GM19023 (cell line): ENCODE measurements around the gene TTC39A.

ENCODE experiments used
- ATAC-seq: cut with Tn5 transposase; IDR thresholded peaks from one replicate; pipeline ENCODE4 v1.9.1; 2021; ENCODE audit warnings: mild to moderate bottlenecking, moderate library complexity; ENCODE audit not compliant: unreplicated experiment

TTC39A gene

DNA sequence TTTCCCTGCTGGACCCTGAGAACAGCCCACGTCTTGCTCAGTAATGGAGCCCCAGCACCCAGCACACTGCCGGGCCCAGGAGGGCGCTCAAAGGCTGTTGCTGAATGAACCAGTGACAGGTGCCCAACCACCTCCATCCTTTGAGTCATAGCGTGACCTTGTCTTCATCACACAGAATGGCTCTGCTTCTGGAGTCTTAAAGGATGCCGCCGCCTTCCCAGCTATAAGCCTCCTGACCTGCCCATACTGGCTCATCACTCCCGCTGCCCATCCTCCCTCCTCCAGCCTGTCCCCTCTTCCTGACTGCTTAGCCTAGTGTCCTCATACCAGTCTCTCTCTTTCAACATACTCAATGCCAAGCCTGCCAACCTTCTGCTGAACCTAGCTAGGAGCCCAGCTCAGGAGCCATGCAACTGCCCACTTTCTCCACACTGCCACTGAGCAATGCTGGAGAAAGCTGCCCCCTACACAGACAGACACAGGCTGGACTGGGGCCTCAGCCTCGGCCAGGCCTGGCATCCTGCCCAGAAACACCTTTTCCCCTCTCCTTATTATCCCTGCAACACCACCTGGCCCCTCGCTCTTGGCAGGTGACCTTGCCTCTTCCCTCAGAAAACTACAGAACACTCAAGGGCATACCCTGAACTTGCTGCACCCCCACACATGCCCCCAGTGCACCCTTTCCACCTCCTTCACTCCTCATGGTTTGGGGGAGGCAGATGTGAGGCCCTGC, 14.1 kb downstream of the TTC39A start:
- ATAC-seq: no peak

DNA sequence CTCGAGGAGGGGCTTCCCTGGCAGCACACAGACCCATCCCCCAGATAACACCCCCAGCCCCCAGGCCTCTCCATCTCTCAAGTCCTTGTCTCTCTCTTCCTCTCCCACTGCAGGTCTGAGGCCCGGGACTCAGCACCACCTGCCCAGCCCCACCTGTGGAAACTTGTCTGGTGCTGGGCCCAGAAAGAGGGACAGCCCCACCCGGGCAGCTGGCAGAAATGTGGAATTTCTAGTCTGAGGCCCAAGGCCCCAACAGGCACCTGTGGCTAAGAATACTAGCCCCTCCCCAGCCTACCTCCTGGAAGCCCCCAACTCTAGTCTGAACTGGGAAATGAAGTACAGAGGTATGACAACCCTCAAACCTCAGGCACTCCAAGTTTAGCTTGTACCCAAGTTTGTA, 15.4 kb downstream of the TTC39A start:
- no peak for ATAC-seq

DNA sequence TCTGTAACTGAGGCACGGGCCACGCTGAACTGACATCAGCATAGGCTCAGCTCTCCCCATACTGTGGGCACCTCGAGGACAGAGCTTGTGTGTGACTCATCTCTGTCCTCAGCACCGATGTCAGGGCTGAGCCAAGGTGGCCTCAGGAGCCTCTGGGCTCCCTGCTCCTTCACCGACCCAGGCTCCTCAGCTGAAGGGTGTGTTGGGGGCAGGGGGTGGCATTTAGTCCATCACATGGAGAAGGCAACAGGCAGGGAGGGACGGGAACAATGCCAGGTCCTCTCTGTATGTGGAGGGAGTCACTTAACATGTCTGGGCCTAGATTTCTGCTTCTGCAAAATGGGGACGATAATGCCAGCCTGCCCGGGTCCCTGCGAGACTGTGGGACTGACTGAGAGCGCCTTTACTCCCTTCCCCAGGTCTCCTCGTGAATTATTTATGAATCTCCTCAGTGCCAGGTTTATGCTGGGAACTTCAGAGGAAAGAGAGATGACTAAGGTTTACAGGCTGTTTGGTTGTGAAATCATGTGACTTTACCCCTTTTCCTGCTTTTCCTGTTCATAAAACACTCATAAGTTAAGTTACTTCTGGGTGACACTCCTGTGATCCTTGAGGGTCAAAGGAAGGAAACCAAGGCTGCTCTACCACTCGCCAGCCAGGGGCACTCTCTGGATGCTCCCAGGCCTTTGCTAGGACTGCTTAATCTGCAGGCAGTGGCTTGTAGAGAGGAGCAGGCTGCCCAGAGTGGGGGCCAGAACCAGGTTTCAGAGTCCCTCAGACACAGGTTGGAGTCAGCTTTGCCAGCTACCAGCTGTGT, 16.2 kb downstream of the TTC39A start:
- ATAC-seq: no peak

DNA sequence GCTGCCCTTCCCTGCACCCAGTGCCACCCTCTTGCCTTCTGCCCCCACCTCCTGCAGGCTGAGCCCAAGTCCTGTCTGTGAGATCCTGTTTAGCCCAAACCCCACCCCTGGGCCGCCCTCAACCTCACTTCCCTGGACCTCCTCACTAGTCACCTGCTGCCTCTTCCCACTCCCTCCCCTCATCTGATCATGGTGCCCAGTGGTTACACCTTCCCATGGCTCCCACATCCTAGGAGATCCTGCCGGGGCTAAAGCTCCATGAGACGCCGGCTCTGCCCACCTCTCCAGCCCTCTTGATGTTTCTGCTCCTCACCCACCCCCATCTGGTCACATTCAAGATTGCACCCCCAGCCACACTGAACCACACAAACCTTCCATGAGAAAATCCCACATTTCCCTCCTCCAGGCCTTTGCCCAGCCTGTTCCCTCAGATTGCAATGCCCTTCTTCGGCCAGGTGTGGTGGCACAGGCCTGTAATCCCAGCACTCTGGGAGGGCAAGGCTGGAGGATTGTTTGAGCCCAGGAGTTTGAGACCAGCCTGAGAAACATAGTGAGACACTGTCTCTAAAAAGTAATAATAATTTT, 17.0 kb downstream of the TTC39A start:
- no peak for ATAC-seq

DNA sequence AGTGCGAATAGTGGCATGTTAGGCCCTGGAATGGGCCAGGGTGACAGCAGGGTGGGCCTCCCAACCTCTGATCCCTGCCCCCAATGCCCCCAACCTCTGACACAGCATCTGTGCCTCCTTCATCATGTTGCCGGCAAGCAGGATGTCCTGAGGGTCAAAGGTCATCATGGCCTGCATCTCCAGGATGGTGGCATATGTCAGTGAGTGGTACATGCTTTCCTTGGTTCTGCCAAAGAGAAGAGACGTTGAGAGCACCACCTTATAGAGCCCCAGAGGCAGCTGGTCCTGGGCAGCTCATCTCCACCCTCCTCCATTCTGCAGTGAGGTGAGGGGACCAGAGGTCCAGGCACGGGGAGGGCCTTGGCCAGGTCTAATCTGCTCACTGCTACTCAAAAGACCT, 17.6 kb downstream of the TTC39A start:
- ATAC-seq: no peak

DNA sequence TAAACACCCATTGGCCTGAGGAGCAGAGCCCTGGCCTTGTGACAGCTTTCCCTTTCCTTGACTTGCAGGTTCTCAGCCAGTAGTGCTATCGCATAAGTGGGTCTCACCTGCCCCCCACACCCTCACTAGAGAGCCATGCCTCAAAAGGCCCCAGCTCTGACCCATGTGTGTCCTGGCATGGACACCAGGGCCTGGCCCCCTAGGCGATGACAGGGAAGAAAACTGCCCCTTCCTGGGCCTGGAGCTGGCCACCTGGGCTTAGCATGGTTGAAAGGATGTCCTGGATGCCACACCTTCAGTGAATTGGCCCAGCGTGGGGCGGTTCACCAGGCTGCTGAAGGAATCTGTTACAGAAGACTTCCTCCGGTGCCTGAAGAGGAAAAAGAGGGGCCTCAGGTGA, 18.5 kb downstream of the TTC39A start:
- ATAC-seq: no peak

DNA sequence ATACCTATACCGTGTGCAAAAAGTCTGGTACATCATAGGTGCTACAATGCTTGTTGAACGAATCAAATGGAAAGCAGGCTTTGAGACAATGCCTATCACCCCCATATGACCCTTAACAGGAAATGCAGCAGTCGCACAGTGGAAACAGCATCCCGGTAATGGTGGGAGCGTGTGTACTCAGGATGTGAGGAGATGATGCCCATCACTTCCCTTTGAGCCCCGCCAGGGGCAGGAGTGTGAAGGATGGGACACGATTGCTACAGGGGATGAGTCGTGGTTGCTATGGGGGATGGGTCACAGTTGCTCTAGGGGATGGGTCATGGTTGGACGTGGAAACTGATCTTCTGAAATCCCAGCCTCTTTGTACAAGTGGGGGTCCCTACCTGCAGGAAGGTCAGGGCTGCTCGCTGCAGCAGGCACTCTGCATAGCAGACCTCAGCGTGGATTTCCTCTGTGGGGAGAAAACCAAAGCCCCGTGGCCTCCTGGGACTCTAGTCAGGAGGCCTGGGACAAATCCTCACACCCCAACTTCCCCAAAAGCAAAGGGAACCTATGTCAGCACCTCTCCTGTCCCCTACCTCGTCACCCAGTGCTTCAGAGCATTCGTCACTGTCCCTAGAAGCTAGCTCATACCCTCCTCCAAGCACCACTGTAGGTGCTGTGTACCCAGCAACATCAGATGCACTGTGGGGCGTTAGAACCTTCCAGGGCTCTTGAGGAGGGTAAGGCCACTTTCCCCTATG, 19.3 kb downstream of the TTC39A start:
- no peak for ATAC-seq

DNA sequence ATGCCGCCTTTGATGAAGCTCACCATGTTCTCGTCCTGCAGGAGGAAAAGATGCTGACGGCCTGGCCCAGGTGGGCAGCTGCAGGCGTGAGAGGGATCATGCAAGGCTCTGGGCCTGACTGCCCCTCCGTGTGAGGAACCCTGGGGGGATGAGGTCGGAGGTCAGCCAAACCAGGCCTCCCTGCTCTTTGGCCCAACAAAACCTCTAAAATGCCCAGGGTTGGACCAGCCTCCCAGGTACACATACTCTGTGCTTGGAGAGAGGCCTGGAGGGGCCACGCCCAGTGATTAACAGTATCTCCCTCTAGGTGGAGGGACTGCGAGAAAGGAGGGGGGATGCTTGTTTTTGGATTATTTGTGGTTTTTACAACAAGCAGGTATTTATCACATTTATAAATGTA, 21.1 kb downstream of the TTC39A start:
- no peak for ATAC-seq

DNA sequence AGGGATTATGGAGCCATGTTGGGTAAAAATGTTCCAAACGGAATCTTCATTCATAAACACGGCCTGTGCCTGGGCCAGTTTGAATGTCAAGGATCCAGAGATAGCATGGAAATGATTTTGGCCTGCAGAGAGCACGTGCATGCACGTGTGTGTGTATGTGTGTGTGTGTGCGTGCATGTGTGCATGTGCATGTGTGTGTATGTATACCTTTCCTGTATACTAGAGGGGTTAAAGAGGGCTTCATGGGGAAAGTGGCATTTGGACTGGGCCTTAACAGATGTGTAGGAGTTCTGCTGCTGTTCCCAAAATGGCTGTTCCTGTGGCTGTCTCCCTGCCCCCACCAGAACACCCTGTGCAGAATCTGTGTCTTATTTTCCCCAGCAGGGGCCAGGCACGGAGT, 21.7 kb downstream of the TTC39A start:
- no peak for ATAC-seq

DNA sequence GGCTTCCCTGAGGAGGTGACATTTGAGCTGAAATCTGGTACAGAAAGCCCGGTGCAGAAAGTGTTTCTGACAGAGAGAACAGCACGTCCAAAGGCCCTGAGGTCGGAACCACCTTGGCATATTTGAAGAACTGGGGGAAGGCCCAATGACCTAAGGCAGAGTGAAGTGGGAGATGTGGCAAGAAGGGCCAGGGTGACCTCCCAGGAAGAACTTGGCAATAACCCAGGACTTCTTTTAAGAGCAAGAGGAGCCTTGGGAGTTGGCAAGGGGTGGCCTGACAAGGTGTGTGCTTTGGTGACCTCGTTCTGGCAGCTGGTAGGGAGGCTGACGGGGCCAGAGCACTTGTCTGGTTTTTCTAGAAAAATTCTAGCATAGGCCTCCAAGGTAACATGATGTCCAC, 23.4 kb downstream of the TTC39A start:
- no peak for ATAC-seq

DNA sequence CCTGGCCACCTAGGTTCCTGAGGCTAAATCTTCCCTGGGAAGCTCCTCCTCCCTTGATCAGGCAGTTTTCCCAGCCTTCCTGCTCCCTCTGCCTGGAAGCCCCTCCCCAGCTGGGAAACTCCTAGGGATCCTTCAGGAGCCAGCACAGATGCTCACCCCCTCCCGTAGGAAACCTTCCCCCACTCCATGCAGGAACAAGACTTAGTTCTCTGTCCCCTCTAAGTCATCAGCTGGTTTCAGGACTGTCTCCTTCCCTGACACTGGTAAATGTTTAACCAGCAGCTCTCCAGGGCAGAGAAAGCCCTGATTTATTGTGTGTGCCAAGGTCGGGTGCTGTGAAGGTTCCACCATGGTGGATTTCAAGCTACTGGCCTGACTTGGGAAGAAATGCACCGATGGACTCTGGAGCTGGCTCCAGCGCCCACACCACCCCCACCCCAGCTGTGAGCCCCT, 25.0 kb downstream of the TTC39A start:
- ATAC-seq: no peak

DNA sequence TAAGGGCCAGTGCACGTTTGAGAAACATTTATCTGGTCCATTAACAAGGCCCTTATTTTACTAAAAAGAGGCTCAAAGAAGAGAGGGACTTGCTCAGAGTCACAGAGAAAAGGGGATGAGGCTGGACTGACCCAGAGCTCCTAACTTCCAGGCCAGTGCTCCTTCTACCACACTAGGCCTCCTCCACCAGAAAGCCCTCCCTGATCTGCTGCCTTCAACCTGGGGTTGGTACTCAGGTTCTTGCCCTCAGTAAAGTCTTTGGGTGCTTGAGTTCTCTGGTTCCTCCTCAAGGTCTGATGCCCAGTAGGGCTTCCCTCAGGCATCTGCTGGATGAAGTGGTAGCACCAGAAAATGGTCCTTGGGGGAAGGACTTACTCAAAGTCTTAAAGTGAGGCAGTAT, 26.0 kb downstream of the TTC39A start:
- ATAC-seq: no peak

DNA sequence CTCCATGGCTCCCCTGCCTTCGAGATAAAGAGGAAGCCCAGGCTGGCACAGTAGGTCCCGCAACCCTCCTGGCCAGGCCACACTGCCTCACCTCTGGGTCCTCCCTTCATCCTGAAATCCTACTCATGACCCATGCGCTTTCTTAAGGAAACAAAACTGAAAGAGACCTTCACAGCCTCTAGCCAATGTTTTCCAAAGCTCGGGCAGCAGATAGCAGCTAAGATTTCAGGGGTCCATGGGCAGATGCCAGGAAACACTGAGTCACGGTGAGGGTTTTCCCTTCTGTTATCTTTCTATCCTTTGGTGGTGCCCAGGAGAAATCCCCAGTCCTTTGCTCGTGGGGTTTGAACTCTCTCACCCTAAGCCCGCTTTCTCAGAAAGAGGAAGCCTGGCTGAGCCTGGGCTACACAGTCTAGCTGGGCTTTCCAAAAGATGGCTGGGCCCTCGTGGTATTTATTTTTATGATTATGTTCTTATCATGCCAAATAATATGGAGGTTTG, 26.6 kb downstream of the TTC39A start:
- ATAC-seq: no peak

DNA sequence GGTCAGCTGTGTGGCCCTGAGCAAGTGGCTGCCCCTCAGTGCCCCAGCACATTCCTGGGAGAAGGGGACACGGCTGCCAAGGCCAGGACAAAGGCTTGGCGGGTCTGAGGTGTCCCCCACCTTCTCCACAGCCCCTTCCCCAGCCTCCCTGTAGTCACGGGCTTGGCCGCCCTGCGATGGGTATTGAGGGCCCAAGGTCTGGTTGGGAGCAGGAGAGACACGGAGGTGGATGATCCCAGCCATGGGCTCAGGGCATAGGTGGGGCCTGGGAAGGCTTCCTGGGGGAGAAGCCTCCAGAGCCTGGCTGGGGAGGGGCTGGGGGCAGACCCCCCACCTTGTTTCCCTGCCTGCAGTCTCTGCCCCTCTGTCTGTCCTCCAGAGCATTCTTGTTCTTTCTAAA, 27.0 kb downstream of the TTC39A start:
- no peak for ATAC-seq

DNA sequence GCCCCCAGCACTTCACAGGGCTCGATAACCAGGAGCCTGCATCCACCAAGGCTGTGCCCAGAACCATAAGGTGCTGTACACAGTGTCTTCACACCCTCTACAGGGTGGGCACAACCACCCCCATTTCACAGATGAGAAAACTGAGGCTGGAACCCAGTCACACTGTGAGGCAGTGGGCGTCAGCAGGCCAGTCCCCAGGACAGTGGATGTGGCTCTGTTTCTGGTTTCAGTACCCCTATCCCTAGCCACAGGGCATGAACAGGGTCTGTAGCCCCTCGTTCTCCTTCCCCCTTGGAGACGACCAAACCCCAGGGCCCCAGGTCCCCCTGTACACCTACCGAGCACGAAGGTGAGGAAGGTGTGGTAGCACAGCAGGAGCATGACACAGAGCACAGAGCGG, 27.6 kb downstream of the TTC39A start:
- no peak for ATAC-seq

DNA sequence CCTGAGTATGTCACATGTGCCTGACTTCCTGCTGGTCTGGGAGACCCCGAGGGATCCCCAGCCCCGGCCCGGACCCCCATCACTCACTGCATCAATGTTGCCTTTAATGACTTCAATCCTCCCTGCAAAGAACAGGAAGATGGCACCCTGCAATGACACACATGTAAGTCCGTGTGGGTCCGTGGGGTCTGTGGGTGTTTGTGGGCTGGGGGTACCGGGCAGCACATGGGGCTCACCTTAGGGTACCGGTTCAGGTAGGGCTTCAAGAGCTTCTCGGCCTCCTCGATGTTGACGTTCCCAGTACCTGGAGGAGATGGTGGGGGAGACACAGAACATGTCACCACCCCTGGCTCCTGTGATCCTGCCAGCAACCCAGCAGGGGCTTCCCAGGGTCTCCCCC, 28.1 kb downstream of the TTC39A start:
- ATAC-seq: no peak

DNA sequence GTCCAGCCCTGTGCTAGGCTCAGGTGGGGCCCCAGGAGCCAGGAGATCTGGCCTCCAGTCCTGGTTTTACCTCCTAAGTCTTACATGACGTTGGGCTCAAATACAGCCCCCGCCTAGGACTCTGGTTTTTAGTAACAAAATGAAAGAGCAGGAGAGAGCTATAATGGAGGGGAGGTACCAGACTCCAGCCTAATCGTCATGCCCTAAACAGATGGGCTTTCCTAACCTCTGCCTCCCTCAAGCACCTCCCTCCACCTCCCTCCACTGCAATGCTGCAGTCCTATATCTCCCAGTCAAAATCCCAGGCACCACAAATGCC, 28.6 kb downstream of the TTC39A start:
- no peak for ATAC-seq

DNA sequence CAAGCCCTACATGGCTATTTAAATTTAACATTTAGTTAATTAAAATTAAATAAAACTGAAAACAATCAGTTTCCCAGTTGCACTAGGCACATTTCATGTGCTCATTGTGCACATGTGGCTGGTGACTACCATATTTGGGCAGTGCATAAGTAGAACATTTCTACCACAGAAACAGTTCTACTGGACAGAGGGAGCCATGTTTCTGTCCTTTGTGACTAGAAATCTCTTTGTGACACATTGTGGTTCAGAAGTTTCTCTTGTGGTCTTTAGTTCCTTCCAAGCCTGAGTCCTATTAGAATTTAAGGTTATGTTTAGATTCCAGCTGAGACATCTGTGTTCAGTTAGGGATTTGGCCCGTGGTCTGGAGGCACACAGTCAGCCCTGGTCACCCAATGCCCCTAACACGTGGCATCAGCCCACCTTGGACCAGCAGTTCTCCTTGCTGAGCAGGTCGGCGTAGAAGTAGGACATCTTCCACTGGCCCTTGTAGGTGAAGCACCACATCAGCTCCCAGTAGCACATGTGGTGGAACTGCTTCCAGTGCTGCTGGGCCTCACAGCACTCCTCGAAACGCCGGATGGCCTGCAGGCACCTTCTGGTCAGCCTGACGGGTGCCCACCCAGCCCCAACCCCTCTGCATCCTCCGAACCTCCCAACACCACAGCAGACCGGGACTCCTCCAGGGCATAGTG, 29.1 kb downstream of the TTC39A start:
- peak; percentile 27 for ATAC-seq

DNA sequence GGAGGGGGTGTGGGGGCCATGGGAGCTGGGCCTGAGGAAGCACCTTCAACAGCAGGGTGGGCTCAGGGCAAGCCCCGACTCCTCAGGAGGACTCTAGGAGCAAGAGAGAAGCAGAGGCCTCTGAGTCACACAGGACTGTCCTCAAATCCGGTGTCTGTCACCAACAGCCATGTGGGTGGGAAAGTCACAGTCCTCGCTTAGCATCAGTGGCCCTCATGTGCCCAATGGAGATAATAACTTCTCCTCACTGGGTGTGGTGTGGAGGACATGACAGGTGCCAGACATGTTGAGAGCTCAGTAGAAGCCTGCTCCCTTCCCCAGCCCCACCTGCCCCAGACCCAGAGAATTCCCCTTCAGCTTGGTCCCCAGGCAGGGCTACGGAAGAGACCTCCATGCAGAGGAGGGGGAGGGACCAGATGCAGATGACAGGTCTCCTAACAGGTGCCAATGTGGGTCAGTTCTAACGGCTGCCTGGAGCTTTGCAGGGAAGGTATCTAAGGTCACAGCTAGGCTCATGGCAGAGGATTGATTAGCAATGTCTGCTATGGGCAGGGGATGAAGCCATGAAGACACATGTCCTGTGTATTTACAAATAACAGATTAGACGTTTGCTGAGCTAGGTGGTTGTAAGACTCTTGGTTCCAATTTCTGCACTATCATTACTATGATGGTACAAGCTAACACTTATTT, 30.2 kb downstream of the TTC39A start:
- no peak for ATAC-seq
